ENCODE measurements around the gene PLK3. TPM values are rescaled to one million over a fixed set of nuclear protein-coding genes. Genes with fewer than 3 reads are reported as not detected.
A peak's percentile ranks its signal among the peaks of the same experiment; 100 is the strongest.
"Not testable (repeated sequence)": the region's sequence is repeated elsewhere in the genome, so short reads cannot be mapped to it uniquely, and the experiment has no call there.

The PLK3 gene
- total RNA-seq, result 100 to 1,000 TPM; 186 to 239 (median 203) TPM

DNA sequence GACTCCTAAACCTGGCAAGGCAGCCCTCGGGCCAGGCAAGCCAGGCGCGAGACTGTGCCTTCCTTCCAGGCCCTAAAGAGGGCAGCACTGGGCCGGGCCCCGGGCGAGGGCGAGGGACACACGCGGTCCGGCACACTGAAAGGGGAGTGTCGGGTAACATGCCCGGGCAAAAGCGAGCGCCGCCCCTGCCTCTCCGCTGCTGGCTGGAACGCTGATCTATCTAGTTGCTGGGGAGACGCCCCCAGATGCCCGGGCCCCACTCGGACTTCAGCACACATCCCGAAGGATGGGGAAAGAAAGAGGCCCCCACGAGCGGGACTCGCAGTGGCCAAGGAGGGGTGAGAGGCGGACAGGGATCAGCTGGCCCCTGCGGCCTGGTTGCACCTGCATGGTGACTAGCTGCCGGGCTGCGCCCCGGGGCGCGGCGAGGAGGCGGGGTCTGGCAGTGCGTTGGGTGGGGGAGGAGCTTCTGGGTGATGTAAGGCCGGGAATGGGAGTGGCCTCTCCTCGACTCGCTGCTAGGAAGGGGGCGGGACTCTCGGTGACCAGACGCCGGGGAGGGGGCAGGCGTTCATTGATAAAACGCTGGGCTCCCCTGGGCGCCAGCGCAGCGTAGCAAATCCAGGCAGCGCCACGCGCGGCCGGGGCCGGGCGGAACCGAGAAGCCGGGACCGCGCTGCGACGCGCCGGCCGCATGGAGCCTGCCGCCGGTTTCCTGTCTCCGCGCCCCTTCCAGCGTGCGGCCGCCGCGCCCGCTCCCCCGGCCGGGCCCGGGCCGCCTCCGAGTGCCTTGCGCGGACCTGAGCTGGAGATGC lies at the start of gene PLK3:
Gene PLK3 (plus strand): TSS at position 608 of the 815 bp plus-strand sequence. CDS start 87 bp downstream, at position 695.
- ATAC-seq (peak; percentile 82), DNase-seq (peak; percentile 98)
- H3K36me3 Mint-ChIP-seq (ENCODE audit: insufficient read depth), result peaks cover 33% of the 10 kb centered on the region
- peak within 1 kb of the TSS; percentile 96 for H3K4me3 Mint-ChIP-seq
- no peaks in the 10 kb centered on the region for H3K27me3 Mint-ChIP-seq (ENCODE audit: low read depth)
- H3K9me3 Mint-ChIP-seq, result no peaks in the 10 kb centered on the region
- peaks cover 33% of the 10 kb centered on the region for H3K4me1 Mint-ChIP-seq (ENCODE audit: low read depth)

DNA sequence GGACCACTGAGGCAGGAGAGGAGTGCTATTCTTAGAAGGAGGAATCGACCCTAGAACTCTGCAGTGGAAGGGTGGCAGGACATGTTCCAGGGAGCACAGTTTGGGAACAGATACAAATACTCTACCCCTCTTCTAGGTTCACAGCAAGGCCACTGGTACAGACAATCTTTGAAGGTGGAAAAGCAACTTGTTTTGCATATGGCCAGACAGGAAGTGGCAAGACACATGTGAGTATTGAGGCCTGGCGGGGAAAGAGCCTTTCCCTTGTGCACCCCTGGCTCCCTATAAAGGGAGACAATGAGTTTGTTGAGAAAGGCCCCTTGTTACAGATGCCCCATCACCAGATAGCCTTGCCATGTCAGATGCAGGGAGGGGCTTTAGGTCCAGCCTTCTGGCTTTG lies 42.8 kb upstream of the PLK3 start:
- Mint-ChIP-seq H3K27me3 (ENCODE audit: low read depth) (no peaks in the 10 kb centered on the region), H3K4me1 (ENCODE audit: low read depth) (peaks cover 5% of the 10 kb centered on the region), H3K9me3 (no peaks in the 10 kb centered on the region), H3K4me3 (no peak overlapping the region), H3K36me3 (ENCODE audit: insufficient read depth) (no peaks in the 10 kb centered on the region)
- no peak for DNase-seq
- no peak for ATAC-seq

- DNase-seq, result no peak
- Mint-ChIP-seq H3K36me3 (ENCODE audit: insufficient read depth) (no peaks in the 10 kb centered on the region), H3K4me1 (ENCODE audit: low read depth) (peaks cover 5% of the 10 kb centered on the region), H3K9me3 (no peaks in the 10 kb centered on the region), H3K27me3 (ENCODE audit: low read depth) (no peaks in the 10 kb centered on the region), H3K4me3 (no peak overlapping the region)
- no peak for ATAC-seq
Observed at GRCh38 chr1:44759077-44759476, 41.1 kb upstream of the PLK3 start.

GRCh38 chr1:44760876-44761275 lies 39.3 kb upstream of the PLK3 start:
- DNase-seq (no peak), ATAC-seq (no peak)
- Mint-ChIP-seq H3K36me3 (ENCODE audit: insufficient read depth) (no peaks in the 10 kb centered on the region), H3K4me3 (no peak overlapping the region), H3K4me1 (ENCODE audit: low read depth) (peaks cover 5% of the 10 kb centered on the region), H3K9me3 (no peaks in the 10 kb centered on the region), H3K27me3 (ENCODE audit: low read depth) (no peaks in the 10 kb centered on the region)

DNA sequence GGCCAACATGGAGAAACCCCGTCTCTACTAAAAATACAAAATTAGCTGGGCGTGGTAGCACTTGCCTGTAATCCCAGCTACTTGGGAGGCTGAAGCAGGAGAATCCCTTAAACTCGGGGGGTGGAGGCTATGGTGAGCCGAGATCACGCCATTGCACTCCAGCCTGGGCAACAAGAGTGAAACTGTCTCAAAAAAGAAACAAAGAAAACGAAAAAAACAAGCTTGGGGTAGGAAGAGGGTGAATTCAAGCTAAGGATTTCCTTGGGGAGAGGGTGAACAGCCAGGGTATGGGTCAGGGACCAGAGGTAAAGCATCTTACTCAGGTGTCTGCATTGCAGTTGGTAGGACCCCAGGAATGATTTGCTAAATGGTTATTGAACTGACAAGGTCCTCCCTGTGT lies 33.8 kb upstream of the PLK3 start:
- DNase-seq; H3K36me3 Mint-ChIP-seq (ENCODE audit: insufficient read depth); H3K4me1 Mint-ChIP-seq (ENCODE audit: low read depth); ATAC-seq; H3K27me3 Mint-ChIP-seq (ENCODE audit: low read depth); H3K9me3 Mint-ChIP-seq; H3K4me3 Mint-ChIP-seq: not testable (repeated sequence)

- DNase-seq (peak; percentile 86), ATAC-seq (peak; percentile 79 to 84)
- Mint-ChIP-seq H3K4me3 (peak within 1 kb of the TSS; percentile 98), H3K9me3 (no peaks in the 10 kb centered on the region), H3K27me3 (ENCODE audit: low read depth) (no peaks in the 10 kb centered on the region), H3K36me3 (ENCODE audit: insufficient read depth) (peaks cover 38% of the 10 kb centered on the region), H3K4me1 (ENCODE audit: low read depth) (peaks cover 32% of the 10 kb centered on the region)
Observed at GRCh38 chr1:44775078-44775929, 24.9 kb upstream of the PLK3 start, which contains the start of gene RPS8. RPS8 (plus strand) TSS chr1:44775540; CDS start chr1:44775597, 57 bp downstream.

DNA sequence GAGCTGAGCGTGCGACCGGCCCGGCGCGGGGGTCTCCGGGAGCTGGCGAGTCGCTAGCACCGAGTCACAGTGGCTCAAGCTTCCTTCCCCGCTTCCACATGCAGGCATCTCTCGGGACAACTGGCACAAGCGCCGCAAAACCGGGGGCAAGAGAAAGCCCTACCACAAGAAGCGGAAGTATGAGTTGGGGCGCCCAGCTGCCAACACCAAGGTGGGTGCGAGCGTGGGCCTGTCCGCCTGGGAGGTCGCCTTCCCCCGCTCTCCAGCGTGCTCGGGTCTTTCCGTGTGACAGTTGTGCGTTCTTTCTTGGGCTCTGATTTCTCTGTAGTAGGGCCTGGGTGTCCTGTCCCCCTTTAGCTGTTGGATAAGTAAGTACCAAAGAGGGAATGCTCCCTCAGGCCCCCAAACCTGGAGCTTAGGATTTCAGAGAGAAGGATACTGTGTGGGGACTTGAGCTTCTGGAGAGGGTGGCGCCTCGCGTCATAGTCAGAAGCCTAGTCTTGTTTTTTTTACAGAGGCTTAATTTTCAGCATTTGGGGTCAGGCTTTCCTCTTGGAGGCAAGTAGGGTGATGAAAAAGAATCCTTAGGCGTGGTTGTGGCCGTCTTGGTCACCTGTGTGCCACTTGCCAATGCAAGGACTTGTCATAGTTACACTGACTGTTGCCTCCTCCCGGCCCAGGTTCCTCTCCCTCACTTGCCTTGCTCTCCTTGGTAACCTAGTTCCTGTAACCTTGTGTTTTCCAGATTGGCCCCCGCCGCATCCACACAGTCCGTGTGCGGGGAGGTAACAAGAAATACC lies 24.0 kb upstream of the PLK3 start:
- Mint-ChIP-seq H3K4me3 (peak overlapping the region; percentile 98), H3K27me3 (ENCODE audit: low read depth) (no peaks in the 10 kb centered on the region), H3K4me1 (ENCODE audit: low read depth) (peaks cover 35% of the 10 kb centered on the region), H3K9me3 (no peaks in the 10 kb centered on the region), H3K36me3 (ENCODE audit: insufficient read depth) (peaks cover 41% of the 10 kb centered on the region)
- DNase-seq (peak; percentile 51), ATAC-seq (peak; percentile 4 to 9)

- H3K4me1 Mint-ChIP-seq (ENCODE audit: low read depth), result peaks cover 37% of the 10 kb centered on the region
- no peak for DNase-seq
Observed at GRCh38 chr1:44776730-44777068, 23.5 kb upstream of the PLK3 start.

GRCh38 chr1:44777547-44777946 lies 22.6 kb upstream of the PLK3 start:
- Mint-ChIP-seq H3K9me3 (no peaks in the 10 kb centered on the region), H3K27me3 (ENCODE audit: low read depth) (no peaks in the 10 kb centered on the region), H3K4me1 (ENCODE audit: low read depth) (peaks cover 37% of the 10 kb centered on the region), H3K4me3 (peak overlapping the region; percentile 98), H3K36me3 (ENCODE audit: insufficient read depth) (peaks cover 47% of the 10 kb centered on the region)
- no peak for ATAC-seq
- no peak for DNase-seq

More at GRCh38 chr1:44776730-44777068, 23.5 kb upstream of the PLK3 start:
- H3K27me3 Mint-ChIP-seq (ENCODE audit: low read depth), result no peaks in the 10 kb centered on the region
- ATAC-seq, result no peak
- H3K4me3 Mint-ChIP-seq, result peak overlapping the region; percentile 98
- no peaks in the 10 kb centered on the region for H3K9me3 Mint-ChIP-seq
- peaks cover 46% of the 10 kb centered on the region for H3K36me3 Mint-ChIP-seq (ENCODE audit: insufficient read depth)

DNA sequence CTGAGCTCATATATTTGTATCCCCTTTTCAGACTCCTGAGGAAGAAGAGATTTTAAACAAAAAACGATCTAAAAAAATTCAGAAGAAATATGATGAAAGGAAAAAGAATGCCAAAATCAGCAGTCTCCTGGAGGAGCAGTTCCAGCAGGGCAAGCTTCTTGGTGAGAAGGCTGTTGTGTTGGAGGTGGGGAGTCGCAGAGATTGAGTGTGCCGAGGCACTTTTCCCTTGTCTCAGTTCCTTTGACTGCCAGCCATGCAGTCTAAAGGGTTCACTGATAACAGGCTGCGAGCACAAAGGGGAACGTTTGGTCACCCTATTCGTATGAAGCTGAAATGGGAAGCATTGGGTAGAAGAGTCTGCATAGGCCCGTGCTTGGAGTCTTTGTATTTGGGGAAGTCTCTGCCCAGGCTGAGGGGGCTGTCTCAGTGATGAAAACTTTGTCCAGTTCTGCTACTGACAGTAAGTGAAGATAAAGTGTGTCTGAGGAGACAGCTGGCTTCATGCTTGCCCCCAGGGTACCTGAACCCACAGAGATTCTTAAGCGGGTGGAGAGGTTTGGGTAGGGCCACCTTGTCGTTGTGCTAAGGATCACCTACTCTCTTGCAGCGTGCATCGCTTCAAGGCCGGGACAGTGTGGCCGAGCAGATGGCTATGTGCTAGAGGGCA lies 22.1 kb upstream of the PLK3 start:
- DNase-seq (no peak), ATAC-seq (no peak)
- peak overlapping the region; percentile 98 for H3K4me3 Mint-ChIP-seq
- H3K4me1 Mint-ChIP-seq (ENCODE audit: low read depth), result peaks cover 37% of the 10 kb centered on the region
- no peaks in the 10 kb centered on the region for H3K27me3 Mint-ChIP-seq (ENCODE audit: low read depth)
- peaks cover 48% of the 10 kb centered on the region for H3K36me3 Mint-ChIP-seq (ENCODE audit: insufficient read depth)
- no peaks in the 10 kb centered on the region for H3K9me3 Mint-ChIP-seq

GRCh38 chr1:44778705-44779576 lies 21.2 kb upstream of the PLK3 start:
- Mint-ChIP-seq H3K4me1 (ENCODE audit: low read depth) (peaks cover 42% of the 10 kb centered on the region), H3K4me3 (peak overlapping the region; percentile 98), H3K27me3 (ENCODE audit: low read depth) (no peaks in the 10 kb centered on the region), H3K9me3 (no peaks in the 10 kb centered on the region), H3K36me3 (ENCODE audit: insufficient read depth) (peaks cover 50% of the 10 kb centered on the region)
- DNase-seq (no peak), ATAC-seq (no peak)

- ATAC-seq, result no peak
- H3K9me3 Mint-ChIP-seq, result no peaks in the 10 kb centered on the region
- peaks cover 47% of the 10 kb centered on the region for H3K4me1 Mint-ChIP-seq (ENCODE audit: low read depth)
- H3K36me3 Mint-ChIP-seq (ENCODE audit: insufficient read depth), result peaks cover 50% of the 10 kb centered on the region
- no peak for DNase-seq
- no peaks in the 10 kb centered on the region for H3K27me3 Mint-ChIP-seq (ENCODE audit: low read depth)
- H3K4me3 Mint-ChIP-seq, result no peak overlapping the region
Observed at GRCh38 chr1:44780583-44781121, 19.5 kb upstream of the PLK3 start.

DNA sequence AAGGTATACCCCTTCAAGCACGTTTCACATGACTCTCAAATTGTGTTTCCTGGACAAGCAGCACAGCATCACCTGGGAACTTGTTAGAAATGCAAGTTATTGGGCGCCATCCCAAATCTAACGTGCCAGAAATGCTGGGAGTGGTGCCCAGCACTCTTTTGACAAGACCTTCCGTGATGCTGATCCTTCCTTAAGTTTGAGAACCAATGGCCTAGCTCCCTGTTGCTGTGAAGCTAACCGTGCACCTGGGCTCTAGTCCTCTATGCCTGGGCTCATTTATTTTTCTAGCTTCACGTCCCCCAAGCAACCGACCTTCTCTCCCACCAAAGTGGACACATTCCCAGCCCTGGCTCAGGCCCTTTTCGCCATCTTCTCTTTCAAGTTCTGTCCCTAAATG lies 16.5 kb upstream of the PLK3 start:
- ATAC-seq (no peak), DNase-seq (no peak)
- peaks cover 24% of the 10 kb centered on the region for H3K36me3 Mint-ChIP-seq (ENCODE audit: insufficient read depth)

More for the DNA sequence above, 16.5 kb upstream of the PLK3 start:
- no peaks in the 10 kb centered on the region for H3K9me3 Mint-ChIP-seq
- H3K4me3 Mint-ChIP-seq, result peak overlapping the region; percentile 63
- no peaks in the 10 kb centered on the region for H3K27me3 Mint-ChIP-seq (ENCODE audit: low read depth)
- peaks cover 42% of the 10 kb centered on the region for H3K4me1 Mint-ChIP-seq (ENCODE audit: low read depth)

All from activated T-cell treated with anti-CD3 and anti-CD28 coated beads, Interleukin-2, amount 50 U/mL, for 4 hours (primary cell).